Spleen (tissue), 11 donors: ENCODE results near the gene LRP11. TPM values are rescaled to one million over a fixed set of nuclear protein-coding genes. Genes with fewer than 3 reads are reported as not detected.

Experiments
- DNase-seq: peaks from one replicate; pipeline ENCODE4 v3.0.0-alpha.2; 2020
- H3K27ac ChIP-seq, 8 donors: fragments of 200-600 bp; sonication (generic) in 7 of 8; 1 replicate in 4 of 8; 2 replicates in 4 of 8; pipeline versions ENCODE4 v1.5.0 to v1.8.0; 2016 to 2021; ENCODE audit warnings: inconsistent platforms in 4 of 8, mild to moderate bottlenecking in 4 of 8, moderate library complexity in 1 of 8
- H3K27me3 ChIP-seq, 7 donors: fragments of 200-600 bp; sonication (generic) in 6 of 7; replicated peaks in 1 of 7; 1 replicate in 4 of 7; 2 replicates in 3 of 7; pipeline versions ENCODE4 v1.5.0 to v1.8.0; 2016 to 2021; ENCODE audit warnings: inconsistent platforms in 3 of 7, mild to moderate bottlenecking in 1 of 7
- H3K36me3 ChIP-seq, 6 donors: fragments of 200-600 bp; sonication (generic) in 5 of 6; 1 replicate in 4 of 6; 2 replicates in 2 of 6; pipeline versions ENCODE4 v1.5.0 to v1.8.0; 2016 to 2021; ENCODE audit warnings: inconsistent platforms in 2 of 6
- H3K4me1 ChIP-seq, 6 donors: fragments of 200-600 bp; sonication (generic) in 5 of 6; 1 replicate in 3 of 6; 2 replicates in 3 of 6; pipeline versions ENCODE4 v1.5.0 to v1.8.0; 2016 to 2021; ENCODE audit warnings: inconsistent platforms in 3 of 6
- H3K4me3 ChIP-seq, 8 donors: fragments of 200-600 bp; sonication (generic) in 7 of 8; 1 replicate in 4 of 8; 2 replicates in 4 of 8; pipeline versions ENCODE4 v1.5.0 to v1.8.0; 2016 to 2021; ENCODE audit warnings: inconsistent platforms in 4 of 8, mild to moderate bottlenecking in 4 of 8, moderate library complexity in 2 of 8
- H3K9me3 ChIP-seq, 8 donors: fragments of 200-600 bp; sonication (generic) in 7 of 8; 1 replicate in 4 of 8; 2 replicates in 4 of 8; pipeline versions ENCODE4 v1.5.0 to v1.8.0; 2016 to 2021; ENCODE audit warnings: inconsistent platforms in 4 of 8
- POLR2A ChIP-seq, 3 donors: fragments of 450-650 bp; IDR thresholded peaks; one replicate each; pipeline ENCODE4 v1.5.1; 2017; ENCODE audit warnings: antibody characterized with exemption in 3 of 3, mild to moderate bottlenecking in 1 of 3
- POLR2AphosphoS5 ChIP-seq, 3 donors: sonication (generic); formaldehyde crosslinking; IDR thresholded peaks; one replicate each; pipeline ENCODE4 v1.5.1; 2017; ENCODE audit warnings: antibody characterized with exemption in 3 of 3
- WGBS, 5 donors: extraction: QIAGEN DNeasy Blood & Tissue Kit in 3 of 5; methylation state at CpG; one replicate each; pipeline versions ENCODE4 v1.1.5 to v1.1.7; 2013 to 2018; 5-methylcytosine and 5-hydroxymethylcytosine counted together
- intact Hi-C: fragments of 100-400 bp; cut with DNase I; formaldehyde crosslinking; loops from one replicate; pipeline ENCODE4 v1.15.0; 2023; ENCODE audit warnings: low total_unique reads
- polyA plus RNA-seq, 3 donors: library from polyadenylated mRNA; stranded (reverse); fragments of 200-250 nt; gene quantifications; one replicate each; pipeline ENCODE4 v1.2.1, GENCODE V29; 2013
- total RNA-seq, 7 donors: library from RNA; depleted of rRNA in 3 of 7; stranded (reverse); fragments of >200 nt in 3 of 7; fragmentation: NEBNext Ultra II Directional in 4 of 7; extraction: Animal tissue kit (Norgen Biotek cat#: 25700) in 4 of 7; gene quantifications; one replicate each; pipeline versions ENCODE4 v1.1.0 to v1.2.1, GENCODE V29; 2016 to 2021
- TF ChIP-seq, protein P1 (sequence below), 11 experiments: fragments of 200-600 bp in 7 of 11; fragments of 450-650 bp in 4 of 11; sonication (generic) in 4 of 11; IDR thresholded peaks in 8 of 11; conservative IDR thresholded peaks in 3 of 11; 1 replicate in 7 of 11; 2 replicates in 4 of 11; pipeline versions ENCODE4 v1.4.0 to v1.8.0; 2016 to 2021; ENCODE audit warnings: antibody characterized with exemption in 11 of 11, inconsistent platforms in 4 of 11, mild to moderate bottlenecking in 1 of 11
- donor health status: healthy with polysubstance abuse.
- donor health status: DM: no; HTN: no; CAD: no; lungs with moderate emphysema.
- donor health status: DM: no; HTN: no; CAD: no.
- donor health status: Bipolar disorder and iron deficiency.
- donor health status: healthy.
- donor health status: DM: no; HTN: no; CAD: no.
- donor health status: DM: yes; HTN: yes; CAD: no.

The LRP11 gene
- total and polyA plus RNA-seq, 10 donors, result 0.65 to 15.0 (median 7.1) TPM

DNA sequence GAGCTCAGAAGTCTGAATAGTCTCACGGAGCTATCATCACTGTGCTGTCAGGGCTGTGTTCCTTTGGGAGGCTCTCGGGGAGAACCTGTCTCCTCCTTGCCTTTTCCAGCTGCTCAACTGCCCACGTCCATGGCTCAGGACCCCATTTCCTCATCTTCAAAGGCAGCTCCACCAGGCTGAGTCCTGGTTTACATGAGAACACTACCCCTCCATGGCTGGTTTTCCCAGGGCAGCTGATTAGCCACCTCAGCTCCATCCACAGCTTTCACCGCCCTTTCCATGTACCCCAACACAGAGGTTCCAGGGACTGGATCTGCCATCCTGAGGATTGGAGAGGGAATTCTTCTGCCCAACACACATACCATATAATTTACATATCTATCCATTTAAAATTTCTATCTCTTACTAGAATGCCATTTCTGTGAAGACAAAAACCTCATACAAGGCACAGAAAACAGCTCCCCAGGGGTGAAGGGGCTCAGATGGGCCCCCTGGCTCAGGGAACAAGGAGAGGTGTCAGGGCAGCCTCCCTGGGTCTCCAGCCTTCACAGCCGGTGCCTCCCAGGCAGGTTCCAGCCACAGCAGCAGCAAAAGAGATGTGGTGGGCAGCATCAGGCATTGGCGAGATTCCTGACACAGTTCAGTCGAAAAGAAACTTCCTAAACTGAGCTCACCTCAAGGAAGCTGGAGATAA lies 35.9 kb upstream of the LRP11 start:
- DNase-seq, result peak; percentile 41
- H3K9me3 ChIP-seq, result no peaks in the 10 kb centered on the region
- peaks cover 8 to 32% (median 25%) of the 10 kb centered on the region in 6 donors for H3K4me1 ChIP-seq
- H3K27me3 ChIP-seq, result peaks cover 0 to 2% (median 0%) of the 10 kb centered on the region in 7 donors
- no peak overlapping the region for H3K4me3 ChIP-seq
- 85 to 90% (median 87%) methylated on average over 7 of the region's 7 CpGs for WGBS, 5 donors
- no peak overlapping the region for H3K27ac ChIP-seq
- H3K36me3 ChIP-seq, result no peaks in the 10 kb centered on the region
- TF ChIP-seq, protein P1, sequence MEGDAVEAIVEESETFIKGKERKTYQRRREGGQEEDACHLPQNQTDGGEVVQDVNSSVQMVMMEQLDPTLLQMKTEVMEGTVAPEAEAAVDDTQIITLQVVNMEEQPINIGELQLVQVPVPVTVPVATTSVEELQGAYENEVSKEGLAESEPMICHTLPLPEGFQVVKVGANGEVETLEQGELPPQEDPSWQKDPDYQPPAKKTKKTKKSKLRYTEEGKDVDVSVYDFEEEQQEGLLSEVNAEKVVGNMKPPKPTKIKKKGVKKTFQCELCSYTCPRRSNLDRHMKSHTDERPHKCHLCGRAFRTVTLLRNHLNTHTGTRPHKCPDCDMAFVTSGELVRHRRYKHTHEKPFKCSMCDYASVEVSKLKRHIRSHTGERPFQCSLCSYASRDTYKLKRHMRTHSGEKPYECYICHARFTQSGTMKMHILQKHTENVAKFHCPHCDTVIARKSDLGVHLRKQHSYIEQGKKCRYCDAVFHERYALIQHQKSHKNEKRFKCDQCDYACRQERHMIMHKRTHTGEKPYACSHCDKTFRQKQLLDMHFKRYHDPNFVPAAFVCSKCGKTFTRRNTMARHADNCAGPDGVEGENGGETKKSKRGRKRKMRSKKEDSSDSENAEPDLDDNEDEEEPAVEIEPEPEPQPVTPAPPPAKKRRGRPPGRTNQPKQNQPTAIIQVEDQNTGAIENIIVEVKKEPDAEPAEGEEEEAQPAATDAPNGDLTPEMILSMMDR (IDR thresholded peaks at IDR 0.05 in 8 of 11, conservative IDR thresholded peaks at IDR 0.05 in 3 of 11), result no peak
- TF ChIP-seq POLR2AphosphoS5 (IDR thresholded peaks at IDR 0.05), result no peak
- intact Hi-C loops, result no loop called here

DNA sequence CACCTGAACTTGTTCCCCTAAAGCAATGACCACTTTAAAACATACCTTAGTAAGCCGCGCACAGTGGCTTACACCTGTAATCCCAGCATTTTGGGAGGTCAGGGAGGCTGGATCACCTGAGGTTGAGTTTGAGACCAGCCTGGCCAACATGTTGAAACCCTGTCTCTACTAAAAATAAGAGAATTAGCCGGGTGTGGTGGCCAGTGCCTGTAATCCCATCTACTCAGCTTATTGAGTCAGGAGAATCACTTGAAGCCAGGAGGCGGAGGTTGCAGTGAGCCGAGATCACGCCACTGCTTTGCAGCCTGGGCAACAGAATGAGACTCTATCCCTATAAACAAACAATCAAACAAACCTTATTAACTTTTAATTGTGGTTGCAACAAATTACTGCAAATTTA lies 35.3 kb upstream of the LRP11 start:
- DNase-seq, result no peak
- Histone ChIP-seq H3K27ac (no peak overlapping the region), H3K36me3 (no peaks in the 10 kb centered on the region), H3K9me3 (no peaks in the 10 kb centered on the region), H3K27me3 (peaks cover 0 to 5% (median 0%) of the 10 kb centered on the region in 7 donors), H3K4me3 (no peak overlapping the region), H3K4me1 (peaks cover 8 to 36% (median 27%) of the 10 kb centered on the region in 6 donors)
- intact Hi-C loops, result no loop called here
- WGBS, 5 donors, result 88 to 98% (median 94%) methylated on average over 6 of the region's 6 CpGs
- TF ChIP-seq POLR2A (IDR thresholded peaks at IDR 0.05), result no peak
- no peak for TF ChIP-seq POLR2AphosphoS5 (IDR thresholded peaks at IDR 0.05)
- TF ChIP-seq, protein P1 (IDR thresholded peaks at IDR 0.05 in 8 of 11, conservative IDR thresholded peaks at IDR 0.05 in 3 of 11), result no peak

DNA sequence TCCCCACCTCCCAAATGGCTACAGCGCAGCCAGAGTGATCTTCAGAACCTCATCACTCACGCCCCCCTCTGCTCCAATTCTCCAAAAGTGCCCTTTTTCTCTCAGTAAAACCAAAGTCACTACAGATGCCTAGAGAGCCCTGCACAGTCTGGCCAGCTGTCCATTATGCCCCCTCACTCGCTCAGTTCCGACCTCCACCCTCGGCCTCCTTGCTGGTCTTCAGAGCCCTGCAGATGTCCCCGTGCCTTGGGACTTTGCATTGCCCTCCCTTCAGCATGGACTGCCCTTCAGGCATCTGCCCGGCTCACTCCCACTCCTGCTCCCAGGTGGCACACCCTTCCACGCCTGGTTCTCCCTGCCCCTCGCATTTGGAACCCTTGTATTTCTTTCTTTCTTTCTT lies 34.8 kb upstream of the LRP11 start:
- Histone ChIP-seq H3K36me3 (no peaks in the 10 kb centered on the region), H3K4me1 (peaks cover 8 to 36% (median 27%) of the 10 kb centered on the region in 6 donors), H3K27me3 (peaks cover 0 to 5% (median 0%) of the 10 kb centered on the region in 7 donors), H3K9me3 (no peaks in the 10 kb centered on the region), H3K27ac (no peak overlapping the region), H3K4me3 (no peak overlapping the region)
- intact Hi-C loops, result no loop called here
- 94 to 98% (median 95%) methylated on average over 9 of the region's 9 CpGs for WGBS, 5 donors
- DNase-seq, result peak; percentile 53
- TF ChIP-seq, protein P1 (IDR thresholded peaks at IDR 0.05 in 8 of 11, conservative IDR thresholded peaks at IDR 0.05 in 3 of 11), result no peak
- TF ChIP-seq POLR2A (IDR thresholded peaks at IDR 0.05), result no peak
- no peak for TF ChIP-seq POLR2AphosphoS5 (IDR thresholded peaks at IDR 0.05)

GRCh38 chr6:149897855-149898744 lies 33.9 kb upstream of the LRP11 start, which contains the start of gene RAET1E:
Gene RAET1E (minus strand): TSS chr6:149898113. CDS start chr6:149890901, 7,212 bp downstream.
- no peak for DNase-seq
- Histone ChIP-seq H3K27ac (peak within 1 kb of the TSS; percentile 33 to 85 (median 82)), H3K4me3 (peak within 1 kb of the TSS in 3 of 8 donors; percentile 5 to 48 (median 23)), H3K27me3 (peaks cover 0 to 5% (median 0%) of the 10 kb centered on the region in 7 donors), H3K9me3 (no peaks in the 10 kb centered on the region), H3K36me3 (no peaks in the 10 kb centered on the region), H3K4me1 (peaks cover 8 to 36% (median 27%) of the 10 kb centered on the region in 6 donors)
- intact Hi-C loops, result no loop called here
- 80 to 89% (median 82%) methylated on average over 15 to 17 of the region's 17 CpGs for WGBS, 5 donors
- TF ChIP-seq POLR2A (IDR thresholded peaks at IDR 0.05), result no peak
- TF ChIP-seq, protein P1 (IDR thresholded peaks at IDR 0.05 in 8 of 11, conservative IDR thresholded peaks at IDR 0.05 in 3 of 11), result no peak
- no peak for TF ChIP-seq POLR2AphosphoS5 (IDR thresholded peaks at IDR 0.05)
